ENCODE results near the gene KIF18B.

DNA sequence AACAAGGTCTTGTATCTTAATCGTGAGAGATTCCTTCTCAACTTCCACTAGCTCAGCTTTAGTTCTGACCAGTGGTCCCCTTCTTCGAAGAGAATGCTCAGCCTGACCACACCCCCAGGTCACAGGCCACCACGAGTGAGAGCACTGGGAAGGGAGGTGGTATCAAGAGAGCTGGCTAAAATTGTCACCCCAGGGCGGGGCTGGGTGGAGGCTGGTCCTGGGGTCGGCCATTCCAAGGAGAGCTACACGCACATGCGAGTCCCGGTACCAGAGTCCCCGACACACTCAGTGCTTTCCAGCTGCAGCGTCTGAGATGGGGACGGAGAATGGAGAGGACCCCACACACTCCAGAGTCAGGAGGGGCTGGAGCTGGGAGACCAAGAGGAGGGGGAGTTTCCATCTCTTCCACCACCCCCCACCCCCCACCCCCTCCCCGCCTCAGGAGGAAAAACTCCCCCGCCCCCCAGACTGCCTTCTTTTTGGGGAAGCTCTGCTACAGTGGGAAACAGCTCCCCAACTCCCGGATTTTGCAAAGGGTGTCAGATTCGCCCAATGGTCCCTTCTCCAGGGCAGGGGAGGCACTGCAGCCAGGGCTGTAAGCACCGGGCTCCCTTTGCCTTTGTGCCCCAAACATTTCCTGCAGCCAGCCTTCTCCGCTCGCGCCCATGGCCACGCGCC lies 18.9 kb upstream of the KIF18B start:
- TF ChIP-seq CTCF (IDR thresholded peaks at IDR 0.05) (no peak), POLR2AphosphoS5 (IDR thresholded peaks at IDR 0.05) (no peak), EP300 (IDR thresholded peaks at IDR 0.05) (no peak), POLR2A (IDR thresholded peaks at IDR 0.05) (no peak)

Data from sigmoid colon (tissue), 4 donors.